PC-3 (cell line): ENCODE data around the gene PTPRQ. TPM values are rescaled to one million over a fixed set of nuclear protein-coding genes. Genes with fewer than 3 reads are reported as not detected.

Experiments used
- ATAC-seq: fragments of 200-7000 bp; cut with Tn5 transposase; 2 replicates; pipeline ENCODE4 v1.9.1; 2020; ENCODE audit warnings: mild to moderate bottlenecking, moderate library complexity
- BruUV-seq: library from RNA; stranded (reverse); fragments of 400-500 nt; replicated peaks from 2 replicates; lab custom pipeline; 2021; lab: Mats Ljungman, UMichigan
- CTCF ChIA-PET: fragments of 300-600 bp; sonication (Branson Sonifier 250); formaldehyde crosslinking; loops from one replicate; lab custom pipeline; 2022; ENCODE audit warnings: antibody characterized with exemption; lab: Charles Lee
- POLR2A ChIA-PET: fragments of 300-600 bp; sonication (Branson Sonifier 250); formaldehyde crosslinking; loops from one replicate; lab custom pipeline; 2022; ENCODE audit warnings: antibody characterized with exemption; ENCODE audit not compliant: unreplicated experiment; lab: Charles Lee
- DNase-seq: peaks from one replicate; pipeline ENCODE4 v3.0.0-alpha.2; 2015
- H2AFZ ChIP-seq: fragments of 300-600 bp; sonication (generic); 2 replicates; pipeline ENCODE4 v1.6.0; 2016; ENCODE audit warnings: antibody characterized with exemption, low read length
- H3F3A ChIP-seq: fragments of 300-600 bp; sonication (generic); one replicate; pipeline ENCODE4 v1.6.0; 2017; ENCODE audit warnings: antibody characterized with exemption, low read length, control low read depth, mild to moderate bottlenecking; ENCODE audit not compliant: unreplicated experiment
- H3K27ac ChIP-seq: fragments of 300-600 bp; sonication (generic); 2 replicates; pipeline ENCODE4 v1.5.1; 2016; ENCODE audit warnings: mild to moderate bottlenecking, low read length
- H3K27me3 ChIP-seq: fragments of 300-600 bp; sonication (generic); 2 replicates; pipeline ENCODE4 v1.6.1; 2016; ENCODE audit warnings: low read length, mixed read lengths
- H3K36me3 ChIP-seq: fragments of 300-600 bp; sonication (generic); 2 replicates; pipeline ENCODE4 v1.6.1; 2016; ENCODE audit warnings: low read depth, mixed run types, low read length, mixed read lengths
- H3K4me1 ChIP-seq: fragments of 300-600 bp; sonication (generic); 2 replicates; pipeline ENCODE4 v1.5.1; 2016; ENCODE audit warnings: low read length; ENCODE audit not compliant: insufficient read depth
- H3K4me2 ChIP-seq: fragments of 300-600 bp; sonication (generic); 2 replicates; pipeline ENCODE4 v1.6.0; 2016; ENCODE audit warnings: low read length
- H3K4me3 ChIP-seq: fragments of 300-600 bp; sonication (generic); 2 replicates; pipeline ENCODE4 v1.5.1; 2016; ENCODE audit warnings: mild to moderate bottlenecking, low read length, mixed read lengths
- H3K79me2 ChIP-seq: fragments of 300-600 bp; sonication (generic); 2 replicates; pipeline ENCODE4 v1.6.1; 2017; ENCODE audit warnings: low read length, mixed read lengths
- H3K9ac ChIP-seq: fragments of 300-600 bp; sonication (generic); 2 replicates; pipeline ENCODE4 v1.6.0; 2016; ENCODE audit warnings: mild to moderate bottlenecking, low read length
- H3K9me2 ChIP-seq: fragments of 300-600 bp; sonication (generic); replicated peaks from 2 replicates; pipeline ENCODE4 v1.6.1; 2016; ENCODE audit warnings: mixed run types, low read length, mixed read lengths
- H3K9me3 ChIP-seq: fragments of 300-600 bp; sonication (generic); 2 replicates; pipeline ENCODE4 v1.6.1; 2016; ENCODE audit warnings: low read length, mixed read lengths
- H4K20me1 ChIP-seq: fragments of 300-600 bp; sonication (generic); 2 replicates; pipeline ENCODE4 v1.6.1; 2016; ENCODE audit warnings: low read length, mixed read lengths
- CTCF ChIP-seq: fragments of 300-600 bp; sonication (generic); conservative IDR thresholded peaks from 2 replicates; pipeline ENCODE4 v1.5.1; 2017; ENCODE audit warnings: antibody characterized with exemption, low read depth, mild to moderate bottlenecking, low read length
- EZH2 ChIP-seq: fragments of 300-600 bp; sonication (generic); IDR thresholded peaks from one replicate; pipeline ENCODE4 v1.6.1; 2017; ENCODE audit warnings: antibody characterized with exemption, mild to moderate bottlenecking, low read length; ENCODE audit not compliant: unreplicated experiment
- EZH2phosphoT487 ChIP-seq: fragments of 300-600 bp; sonication (generic); IDR thresholded peaks from 2 replicates; pipeline ENCODE4 v1.6.1; 2018; ENCODE audit warnings: mild to moderate bottlenecking, antibody characterized with exemption, low read length, borderline replicate concordance
- intact Hi-C: fragments of 100-400 bp; cut with micrococcal nuclease; formaldehyde crosslinking; loops from 2 replicates; pipeline ENCODE4 v1.9.0; 2023
- total RNA-seq: library from RNA; depleted of rRNA; stranded (reverse); fragments of >200 nt; gene quantifications from 2 replicates; pipeline ENCODE4 v1.2.3, GENCODE V29; 2014

PTPRQ gene
- total RNA-seq, 1 experiment from 2014 or later, result 0.07 TPM

- no TSS peak for BruUV-seq
- no peaks in the 10 kb centered on the region for H3K36me3 ChIP-seq
Measured at GRCh38 chr12:80412343-80412953, 31.6 kb upstream of the PTPRQ start.

GRCh38 chr12:80413462-80413861, 30.6 kb upstream of the PTPRQ start:
- no peak for ATAC-seq
- H3K4me1 ChIP-seq, result no peaks in the 10 kb centered on the region
- no peaks in the 10 kb centered on the region for H3K79me2 ChIP-seq
- no peak overlapping the region for H3K27ac ChIP-seq
- H3K36me3 ChIP-seq, result no peaks in the 10 kb centered on the region
- H2AFZ ChIP-seq, result no peak overlapping the region
- CTCF ChIA-PET, result no interaction called here
- DNase-seq, result no peak
- POLR2A ChIA-PET, result no interaction called here
- H4K20me1 ChIP-seq, result no peaks in the 10 kb centered on the region
- no TSS peak for BruUV-seq
- H3K4me2 ChIP-seq, result no peak overlapping the region
- no peaks in the 10 kb centered on the region for H3F3A ChIP-seq
- intact Hi-C loops, result loop anchor here (5.0 to 10.0 kb wide), 4 partner anchors 101 to 841 kb away; no protein-coding TSS in a partner anchor
- no peaks in the 10 kb centered on the region for H3K9me2 ChIP-seq
- H3K9me3 ChIP-seq, result no peaks in the 10 kb centered on the region
- H3K9ac ChIP-seq, result no peak overlapping the region
- peaks cover 9% of the 10 kb centered on the region for H3K27me3 ChIP-seq
- no peak overlapping the region for H3K4me3 ChIP-seq
- no peak for TF ChIP-seq CTCF
- no peak for TF ChIP-seq EZH2phosphoT487
- TF ChIP-seq EZH2, result no peak

More at GRCh38 chr12:80412343-80412953, 31.6 kb upstream of the PTPRQ start:
- no peak overlapping the region for H2AFZ ChIP-seq
- no peaks in the 10 kb centered on the region for H3K79me2 ChIP-seq
- intact Hi-C loops, result loop anchor here (1.0 to 10.0 kb wide), 7 partner anchors 100 to 842 kb away; no protein-coding TSS in a partner anchor
- no peaks in the 10 kb centered on the region for H3K4me1 ChIP-seq
- DNase-seq (peak; percentile 72), ATAC-seq (peak; percentile 81)
- H3K9me2 ChIP-seq, result no peaks in the 10 kb centered on the region
- H3K9ac ChIP-seq, result no peak overlapping the region
- H3K4me2 ChIP-seq, result no peak overlapping the region
- H3K4me3 ChIP-seq, result no peak overlapping the region
- no peaks in the 10 kb centered on the region for H3F3A ChIP-seq
- H4K20me1 ChIP-seq, result no peaks in the 10 kb centered on the region
- H3K27me3 ChIP-seq, result peaks cover 7% of the 10 kb centered on the region; the same call in 1 of the 2 replicates
- POLR2A ChIA-PET, result no interaction called here
- H3K27ac ChIP-seq, result no peak overlapping the region
- no peaks in the 10 kb centered on the region for H3K9me3 ChIP-seq
- TF ChIP-seq EZH2phosphoT487 (no peak), CTCF (peak; percentile 81), EZH2 (no peak)
- CTCF ChIA-PET, result no interaction called here

- peaks cover 16% of the 10 kb centered on the region for H3K27me3 ChIP-seq
- H3K9me3 ChIP-seq, result no peaks in the 10 kb centered on the region
- no peaks in the 10 kb centered on the region for H3K79me2 ChIP-seq
- POLR2A ChIA-PET, result no interaction called here
- no peaks in the 10 kb centered on the region for H4K20me1 ChIP-seq
- H2AFZ ChIP-seq, result no peak overlapping the region
- CTCF ChIA-PET, result no interaction called here
- DNase-seq, result no peak
- TF ChIP-seq EZH2 (no peak), EZH2phosphoT487 (no peak), CTCF (no peak)
- H3K9me2 ChIP-seq, result no peaks in the 10 kb centered on the region
- H3K4me1 ChIP-seq, result no peaks in the 10 kb centered on the region
- no TSS peak for BruUV-seq
- no peak overlapping the region for H3K9ac ChIP-seq
- no peak overlapping the region for H3K27ac ChIP-seq
- no peak overlapping the region for H3K4me2 ChIP-seq
- H3F3A ChIP-seq, result no peaks in the 10 kb centered on the region
- H3K36me3 ChIP-seq, result no peaks in the 10 kb centered on the region
- ATAC-seq, result no peak
- no peak overlapping the region for H3K4me3 ChIP-seq
- intact Hi-C loops, result loop anchor here (10.0 kb wide), 2 partner anchors 221 to 839 kb away; no protein-coding TSS in a partner anchor
Measured at GRCh38 chr12:80415466-80415865, 28.6 kb upstream of the PTPRQ start.
